ENCODE data around the gene UBAP2.

Gene UBAP2

GRCh38 chr9:33988219-33988890 is 60.3 kb downstream of the UBAP2 start:
- Histone ChIP-seq H3K4me2 (ENCODE audit: low read depth, low read length) (peak overlapping the region; percentile 79), H3K4me1 (ENCODE audit: low read length) (peaks cover 14% of the 10 kb centered on the region), H3F3A (ENCODE audit: insufficient read depth, low read length) (peaks cover 39% of the 10 kb centered on the region), H3K79me2 (ENCODE audit: low read length) (peaks cover 72% of the 10 kb centered on the region), H3K9ac (ENCODE audit: low read length) (peak overlapping the region; percentile 55), H3K9me2 (replicated peaks; ENCODE audit: insufficient read depth, low read length) (no peaks in the 10 kb centered on the region), H4K20me1 (ENCODE audit: insufficient read depth, low read length) (0 out of 2 replicates have a peak, but pooled peaks cover 2% of the 10 kb centered on the region), H3K36me3 (replicated peaks; ENCODE audit: insufficient read depth, low read length) (peaks cover 14% of the 10 kb centered on the region), H3K4me3 (ENCODE audit: low read length) (peak overlapping the region; percentile 40), H3K27ac (ENCODE audit: low read length) (peak overlapping the region; percentile 85), H3K9me3 (replicated peaks; ENCODE audit: insufficient read depth, low read length) (no peaks in the 10 kb centered on the region), H2AFZ (ENCODE audit: low read length) (0 out of 2 replicates have a peak overlapping the region, but pooled peaks have one; percentile 15), H3K27me3 (replicated peaks; ENCODE audit: insufficient read depth, low read length) (no peaks in the 10 kb centered on the region)
- TF ChIP-seq EZH2 (optimal IDR thresholded peaks at IDR 0.05; ENCODE audit: low read depth, low read length) (no peak), EZH2phosphoT487 (IDR thresholded peaks at IDR 0.05; ENCODE audit: low read length) (no peak), CTCF (IDR thresholded peaks at IDR 0.05; ENCODE audit: low read length) (no peak)
- DNase-seq: peak; percentile 94

GRCh38 chr9:33976414-33976813 is 72.3 kb downstream of the UBAP2 start:
- Histone ChIP-seq H3K4me3 (ENCODE audit: low read length) (no peak overlapping the region), H3K9ac (ENCODE audit: low read length) (no peak overlapping the region), H3K4me1 (ENCODE audit: low read length) (no peaks in the 10 kb centered on the region), H3K79me2 (ENCODE audit: low read length) (peaks cover 27% of the 10 kb centered on the region), H3K9me2 (replicated peaks; ENCODE audit: insufficient read depth, low read length) (no peaks in the 10 kb centered on the region), H2AFZ (ENCODE audit: low read length) (no peak overlapping the region), H3K36me3 (replicated peaks; ENCODE audit: insufficient read depth, low read length) (no peaks in the 10 kb centered on the region; the same call in 1 of the 2 replicates), H3K4me2 (ENCODE audit: low read depth, low read length) (no peak overlapping the region), H3F3A (ENCODE audit: insufficient read depth, low read length) (no peaks in the 10 kb centered on the region), H3K27me3 (replicated peaks; ENCODE audit: insufficient read depth, low read length) (no peaks in the 10 kb centered on the region), H4K20me1 (ENCODE audit: insufficient read depth, low read length) (no peaks in the 10 kb centered on the region), H3K9me3 (replicated peaks; ENCODE audit: insufficient read depth, low read length) (no peaks in the 10 kb centered on the region), H3K27ac (ENCODE audit: low read length) (no peak overlapping the region)
- no peak for DNase-seq
- TF ChIP-seq EZH2 (optimal IDR thresholded peaks at IDR 0.05; ENCODE audit: low read depth, low read length): no peak
- no peak for TF ChIP-seq CTCF (IDR thresholded peaks at IDR 0.05; ENCODE audit: low read length)
- TF ChIP-seq EZH2phosphoT487 (IDR thresholded peaks at IDR 0.05; ENCODE audit: low read length): no peak

- H3K9me2 ChIP-seq (replicated peaks; ENCODE audit: insufficient read depth, low read length): no peaks in the 10 kb centered on the region
- no peaks in the 10 kb centered on the region for H3K4me1 ChIP-seq (ENCODE audit: low read length)
- H3F3A ChIP-seq (ENCODE audit: insufficient read depth, low read length): no peaks in the 10 kb centered on the region
- no peak overlapping the region for H3K27ac ChIP-seq (ENCODE audit: low read length)
- no peak for DNase-seq
- no peak for TF ChIP-seq EZH2phosphoT487 (IDR thresholded peaks at IDR 0.05; ENCODE audit: low read length)
- no peak for TF ChIP-seq CTCF (IDR thresholded peaks at IDR 0.05; ENCODE audit: low read length)
- TF ChIP-seq EZH2 (optimal IDR thresholded peaks at IDR 0.05; ENCODE audit: low read depth, low read length): no peak
- no peaks in the 10 kb centered on the region for H4K20me1 ChIP-seq (ENCODE audit: insufficient read depth, low read length)
- H3K79me2 ChIP-seq (ENCODE audit: low read length): peaks cover 24% of the 10 kb centered on the region
- H3K36me3 ChIP-seq (replicated peaks; ENCODE audit: insufficient read depth, low read length): peaks cover 3% of the 10 kb centered on the region
- no peak overlapping the region for H3K9ac ChIP-seq (ENCODE audit: low read length)
- no peak overlapping the region for H2AFZ ChIP-seq (ENCODE audit: low read length)
- H3K9me3 ChIP-seq (replicated peaks; ENCODE audit: insufficient read depth, low read length): no peaks in the 10 kb centered on the region
- no peak overlapping the region for H3K4me2 ChIP-seq (ENCODE audit: low read depth, low read length)
- H3K4me3 ChIP-seq (ENCODE audit: low read length): no peak overlapping the region
- H3K27me3 ChIP-seq (replicated peaks; ENCODE audit: insufficient read depth, low read length): no peaks in the 10 kb centered on the region
Measured at GRCh38 chr9:33972698-33973097, 76.0 kb downstream of the UBAP2 start.
